Measurements from ENCODE around the gene DDX25. TPM values are rescaled to one million over a fixed set of nuclear protein-coding genes. Genes with fewer than 3 reads are reported as not detected.

DDX25 gene
- total RNA-seq, 6 donors from 2014 or later: 0.31 TPM; not detected in 5

DNA sequence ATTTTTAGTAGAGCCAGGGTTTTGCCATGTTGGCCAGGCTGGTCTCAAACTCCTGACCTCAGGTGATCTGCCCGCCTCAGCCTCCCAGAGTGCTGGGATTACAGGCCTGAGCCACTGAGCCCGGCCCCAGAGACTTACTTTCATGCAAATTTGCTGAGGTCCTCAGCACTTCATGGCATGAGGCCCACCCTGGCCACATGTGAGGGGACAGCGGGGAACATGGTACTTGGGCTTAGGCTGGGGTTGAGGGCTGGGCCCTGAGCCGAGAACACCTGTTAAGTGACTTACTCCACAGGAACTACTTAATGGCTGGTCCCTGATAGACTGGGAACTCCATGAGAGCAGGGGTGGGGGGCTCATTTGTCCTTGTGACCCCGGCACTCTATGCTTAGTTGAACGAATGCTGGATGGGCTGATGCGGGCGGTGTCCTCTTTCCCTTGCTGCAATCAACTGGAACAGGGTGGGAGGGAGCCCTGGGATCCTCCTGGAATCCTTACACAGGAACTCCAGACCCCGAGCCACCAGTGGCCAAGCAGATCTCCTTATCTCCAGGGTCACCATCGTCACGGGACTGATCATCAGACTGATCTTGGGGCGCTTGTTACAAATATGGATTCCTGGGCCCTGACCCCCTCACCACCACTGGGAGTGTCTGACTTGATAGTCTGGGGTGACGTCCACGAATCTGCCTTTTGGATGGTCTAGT is 42.6 kb downstream of the DDX25 start:
- Histone ChIP-seq H3K4me3 (no peak overlapping the region), H3K4me1 (peaks cover 0 to 5% (median 2%) of the 10 kb centered on the region in 4 donors), H3K27me3 (no peaks in the 10 kb centered on the region), H3K9me3 (no peaks in the 10 kb centered on the region), H3K27ac (no peak overlapping the region), H3K36me3 (no peaks in the 10 kb centered on the region)
- TF ChIP-seq POLR2A (IDR thresholded peaks at IDR 0.05) (no peak), POLR2AphosphoS5 (IDR thresholded peaks at IDR 0.05) (no peak), EP300 (IDR thresholded peaks at IDR 0.05) (no peak)
- TF ChIP-seq, protein P1, sequence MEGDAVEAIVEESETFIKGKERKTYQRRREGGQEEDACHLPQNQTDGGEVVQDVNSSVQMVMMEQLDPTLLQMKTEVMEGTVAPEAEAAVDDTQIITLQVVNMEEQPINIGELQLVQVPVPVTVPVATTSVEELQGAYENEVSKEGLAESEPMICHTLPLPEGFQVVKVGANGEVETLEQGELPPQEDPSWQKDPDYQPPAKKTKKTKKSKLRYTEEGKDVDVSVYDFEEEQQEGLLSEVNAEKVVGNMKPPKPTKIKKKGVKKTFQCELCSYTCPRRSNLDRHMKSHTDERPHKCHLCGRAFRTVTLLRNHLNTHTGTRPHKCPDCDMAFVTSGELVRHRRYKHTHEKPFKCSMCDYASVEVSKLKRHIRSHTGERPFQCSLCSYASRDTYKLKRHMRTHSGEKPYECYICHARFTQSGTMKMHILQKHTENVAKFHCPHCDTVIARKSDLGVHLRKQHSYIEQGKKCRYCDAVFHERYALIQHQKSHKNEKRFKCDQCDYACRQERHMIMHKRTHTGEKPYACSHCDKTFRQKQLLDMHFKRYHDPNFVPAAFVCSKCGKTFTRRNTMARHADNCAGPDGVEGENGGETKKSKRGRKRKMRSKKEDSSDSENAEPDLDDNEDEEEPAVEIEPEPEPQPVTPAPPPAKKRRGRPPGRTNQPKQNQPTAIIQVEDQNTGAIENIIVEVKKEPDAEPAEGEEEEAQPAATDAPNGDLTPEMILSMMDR (IDR thresholded peaks at IDR 0.05): no peak
- no peak for ATAC-seq (ENCODE audit: low FRiP score in 2 of 2)
- DNase-seq: no peak
- WGBS, 2 donors: 92 to 93% methylated on average over 3 to 12 of the region's 14 CpGs

DNA sequence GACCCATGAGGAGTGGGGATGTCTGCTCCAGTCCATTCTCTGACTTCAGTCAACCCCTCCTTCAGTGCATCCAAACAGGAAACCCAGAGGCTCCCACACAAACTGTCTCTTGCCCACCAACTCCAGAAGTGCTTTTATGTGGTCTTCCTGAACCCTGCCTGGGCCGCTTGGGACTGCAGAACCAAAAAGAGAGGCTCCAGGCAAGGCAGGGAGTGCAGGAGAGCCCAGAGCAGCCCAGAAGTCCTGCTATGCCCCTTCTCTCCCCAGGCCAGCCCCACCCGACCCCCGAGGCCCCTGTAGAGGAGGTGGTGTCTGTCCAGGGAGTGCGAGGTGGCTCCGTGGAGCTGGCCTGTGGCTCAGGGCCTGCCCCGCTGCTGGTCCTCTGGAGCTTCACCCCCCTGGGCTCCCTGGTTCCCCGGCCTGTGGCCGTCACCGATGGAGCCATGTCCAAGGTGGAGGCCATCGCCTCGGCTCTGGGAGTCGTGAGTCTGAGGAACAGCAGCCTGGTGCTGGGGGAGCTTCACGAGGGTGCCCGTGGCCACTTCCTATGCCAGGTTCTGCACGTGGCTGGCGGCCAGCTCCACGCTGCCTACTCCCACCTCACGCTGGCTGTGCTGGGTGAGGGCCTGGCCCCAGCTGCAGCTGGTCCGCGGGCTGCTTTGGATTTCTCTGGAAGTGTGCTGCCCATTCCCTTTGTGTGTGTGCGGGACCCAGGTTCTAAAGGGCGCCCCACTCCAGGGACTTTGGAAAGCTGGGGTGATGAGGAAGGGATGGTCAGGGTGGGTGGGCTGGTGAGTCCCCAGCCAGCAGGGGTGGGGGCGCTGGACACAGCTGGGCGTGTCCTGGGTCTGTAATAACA is 43.3 kb downstream of the DDX25 start:
- DNase-seq: peak in 1 of 2 donors; percentile 76
- peaks cover 0 to 5% (median 1%) of the 10 kb centered on the region in 4 donors for H3K4me1 ChIP-seq
- H3K36me3 ChIP-seq: no peaks in the 10 kb centered on the region
- 86 to 100% methylated on average over 3 to 20 of the region's 24 CpGs for WGBS, 2 donors
- no peaks in the 10 kb centered on the region for H3K27me3 ChIP-seq
- H3K27ac ChIP-seq: no peak overlapping the region
- no peak overlapping the region for H3K4me3 ChIP-seq
- ATAC-seq (ENCODE audit: low FRiP score in 2 of 2): no peak
- no peaks in the 10 kb centered on the region for H3K9me3 ChIP-seq
- TF ChIP-seq EP300 (IDR thresholded peaks at IDR 0.05) (no peak), POLR2A (IDR thresholded peaks at IDR 0.05) (no peak)

DNA sequence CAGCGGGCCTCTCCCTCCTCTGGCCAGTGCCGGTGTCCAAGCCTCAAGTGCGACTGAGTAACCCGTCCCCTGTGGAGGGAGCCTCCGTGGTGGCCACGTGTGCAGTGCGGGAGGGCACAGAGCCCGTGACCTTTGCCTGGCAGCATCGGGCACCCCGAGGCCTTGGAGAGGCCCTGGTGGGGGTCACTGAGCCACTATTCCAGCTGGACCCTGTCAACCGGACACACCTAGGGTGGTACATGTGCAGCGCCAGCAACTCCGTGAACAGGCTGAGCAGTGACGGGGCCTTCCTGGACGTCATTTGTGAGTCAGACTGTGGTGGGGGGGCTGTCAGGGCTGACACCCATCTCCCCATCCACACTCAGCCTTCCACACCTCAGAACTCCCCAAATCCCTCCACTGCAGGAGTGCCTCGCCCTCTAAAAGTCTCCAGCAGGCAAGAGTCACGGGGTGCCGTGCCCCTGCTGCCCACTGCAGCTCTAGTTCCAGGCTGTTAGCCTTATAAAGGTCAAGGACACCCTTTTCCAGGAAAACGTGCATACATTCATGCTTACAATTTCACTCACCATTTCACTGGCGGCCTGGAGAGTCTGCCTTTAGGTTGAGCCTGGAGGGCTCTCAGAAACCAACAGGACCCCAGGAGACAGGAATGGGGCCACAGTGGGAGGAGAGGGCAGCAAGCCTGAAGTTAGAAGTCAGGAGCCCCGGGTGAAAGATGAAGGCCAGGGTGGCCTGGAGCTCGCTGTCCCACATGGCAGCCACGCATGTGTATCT is 44.2 kb downstream of the DDX25 start:
- DNase-seq (no peak), ATAC-seq (ENCODE audit: low FRiP score in 2 of 2) (no peak)
- Histone ChIP-seq H3K27me3 (no peaks in the 10 kb centered on the region), H3K9me3 (no peaks in the 10 kb centered on the region), H3K4me3 (no peak overlapping the region), H3K27ac (no peak overlapping the region), H3K4me1 (peaks cover 0 to 9% (median 6%) of the 10 kb centered on the region in 4 donors), H3K36me3 (no peaks in the 10 kb centered on the region)
- TF ChIP-seq POLR2A (IDR thresholded peaks at IDR 0.05) (no peak), POLR2AphosphoS5 (IDR thresholded peaks at IDR 0.05) (no peak), EP300 (IDR thresholded peaks at IDR 0.05) (no peak)
- TF ChIP-seq, protein P1 (IDR thresholded peaks at IDR 0.05): no peak
- 77 to 89% methylated on average over 10 to 16 of the region's 23 CpGs for WGBS, 2 donors

DNA sequence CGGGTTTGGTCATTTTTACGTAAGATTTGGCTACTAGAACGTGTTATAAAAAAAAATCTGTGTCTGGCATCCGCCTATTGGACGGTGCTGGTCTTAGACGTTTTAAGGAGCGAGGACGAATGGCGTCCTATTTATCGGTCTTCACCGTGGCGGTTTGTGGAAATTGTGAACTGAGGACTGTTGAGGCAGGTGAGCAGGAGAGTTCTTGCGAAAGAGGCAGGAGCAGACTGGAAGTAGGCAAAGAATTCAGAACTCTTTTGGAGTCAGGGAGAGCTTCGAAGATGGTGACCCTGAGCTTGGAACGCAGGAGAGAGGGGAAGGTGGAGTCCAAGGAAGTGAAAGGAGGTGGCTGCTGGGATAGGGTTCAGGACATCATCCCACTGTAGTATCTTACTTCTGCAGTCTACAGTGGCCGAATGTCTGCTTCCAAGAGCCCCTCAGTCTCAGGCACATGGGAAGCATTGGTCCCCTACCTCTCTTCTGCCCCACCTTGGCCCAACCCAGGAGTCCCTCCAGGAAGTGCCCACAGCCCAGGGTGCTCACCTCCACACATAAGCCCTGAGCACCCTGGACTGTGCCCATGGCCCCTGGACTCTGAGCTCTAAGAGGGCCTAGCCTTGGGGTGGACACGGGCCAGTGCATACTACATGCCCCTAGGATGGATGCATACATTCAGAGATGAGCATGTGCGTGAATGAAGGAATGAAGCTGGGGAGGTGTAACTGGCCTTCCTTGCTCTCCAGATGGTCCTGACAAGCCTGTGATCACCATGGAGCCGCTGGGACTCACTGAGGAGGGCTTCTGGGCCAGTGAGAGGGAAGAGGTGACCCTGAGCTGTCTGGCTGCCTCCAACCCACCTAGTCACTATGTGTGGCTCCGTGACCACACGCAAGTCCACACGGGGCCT is 45.2 kb downstream of the DDX25 start:
- Histone ChIP-seq H3K27me3 (no peaks in the 10 kb centered on the region), H3K4me1 (peaks cover 0 to 9% (median 6%) of the 10 kb centered on the region in 4 donors), H3K4me3 (no peak overlapping the region), H3K36me3 (no peaks in the 10 kb centered on the region), H3K9me3 (no peaks in the 10 kb centered on the region), H3K27ac (no peak overlapping the region)
- TF ChIP-seq POLR2AphosphoS5 (IDR thresholded peaks at IDR 0.05): no peak
- no peak for TF ChIP-seq POLR2A (IDR thresholded peaks at IDR 0.05)
- TF ChIP-seq, protein P1 (IDR thresholded peaks at IDR 0.05): no peak
- TF ChIP-seq EP300 (IDR thresholded peaks at IDR 0.05): no peak
- WGBS, 2 donors: 90 to 94% methylated on average over 22 of the region's 22 CpGs
- ATAC-seq (ENCODE audit: low FRiP score in 2 of 2) (no peak), DNase-seq (no peak)
